ENCODE results near the gene CDK5R2.

CDK5R2 gene

GRCh38 chr2:218991674-218992168 is 32.3 kb downstream of the CDK5R2 start:
- H3K9ac ChIP-seq (ENCODE audit: low read depth, low read length) = no peak overlapping the region
- H3K27me3 ChIP-seq (ENCODE audit: insufficient read depth, low read length, poor library complexity) = peaks cover 45% of the 10 kb centered on the region
- no peaks in the 10 kb centered on the region for H3K79me2 ChIP-seq (ENCODE audit: insufficient read depth, low read length)
- H3K9me3 ChIP-seq (ENCODE audit: insufficient read depth, low read length, severe bottlenecking) = no peaks in the 10 kb centered on the region
- H3K36me3 ChIP-seq (ENCODE audit: insufficient read depth, low read length) = no peaks in the 10 kb centered on the region
- H3K4me1 ChIP-seq (ENCODE audit: insufficient read depth, low read length) = no peaks in the 10 kb centered on the region
- H3K4me3 ChIP-seq (ENCODE audit: low read depth in 1 of 2, low read length in 2 of 2) = no peak overlapping the region
- H2AFZ ChIP-seq (ENCODE audit: low read depth, low read length) = no peak overlapping the region
- H3K27ac ChIP-seq (ENCODE audit: low read length) = no peak overlapping the region
- peaks cover 18% of the 10 kb centered on the region for H4K20me1 ChIP-seq (ENCODE audit: insufficient read depth, low read length)
- ATAC-seq (ENCODE audit: insufficient read depth, low read depth) (peak; percentile 33; the same call in 1 of the 3 replicates), DNase-seq (no peak)
- no peak for TF ChIP-seq CTCF (IDR thresholded peaks at IDR 0.05; ENCODE audit: borderline replicate concordance, extremely low read depth, low read length, poor library complexity, severe bottlenecking)
- TF ChIP-seq EZH2 (IDR thresholded peaks at IDR 0.05; ENCODE audit: borderline replicate concordance, low read depth, low read length, severe bottlenecking) = peak; percentile 36
- no peak overlapping the region for H3K4me2 ChIP-seq (ENCODE audit: insufficient read depth, low read length)

- DNase-seq (no peak), ATAC-seq (ENCODE audit: insufficient read depth, low read depth) (no peak)
- Histone ChIP-seq H3K27ac (ENCODE audit: low read length) (no peak overlapping the region), H3K4me3 (ENCODE audit: low read depth in 1 of 2, low read length in 2 of 2) (no peak overlapping the region), H3K36me3 (ENCODE audit: insufficient read depth, low read length) (no peaks in the 10 kb centered on the region), H3K9ac (ENCODE audit: low read depth, low read length) (no peak overlapping the region), H3K79me2 (ENCODE audit: insufficient read depth, low read length) (no peaks in the 10 kb centered on the region), H3K4me1 (ENCODE audit: insufficient read depth, low read length) (no peaks in the 10 kb centered on the region), H2AFZ (ENCODE audit: low read depth, low read length) (no peak overlapping the region), H3K27me3 (ENCODE audit: insufficient read depth, low read length, poor library complexity) (peaks cover 41% of the 10 kb centered on the region), H3K4me2 (ENCODE audit: insufficient read depth, low read length) (no peak overlapping the region), H4K20me1 (ENCODE audit: insufficient read depth, low read length) (peaks cover 18% of the 10 kb centered on the region), H3K9me3 (ENCODE audit: insufficient read depth, low read length, severe bottlenecking) (no peaks in the 10 kb centered on the region)
- no peak for TF ChIP-seq EZH2 (IDR thresholded peaks at IDR 0.05; ENCODE audit: borderline replicate concordance, low read depth, low read length, severe bottlenecking)
- no peak for TF ChIP-seq CTCF (IDR thresholded peaks at IDR 0.05; ENCODE audit: borderline replicate concordance, extremely low read depth, low read length, poor library complexity, severe bottlenecking)
Measured at GRCh38 chr2:218992196-218992595, 32.7 kb downstream of the CDK5R2 start.

- ATAC-seq (ENCODE audit: insufficient read depth, low read depth) = no peak
- Histone ChIP-seq H3K4me2 (ENCODE audit: insufficient read depth, low read length) (no peak overlapping the region), H2AFZ (ENCODE audit: low read depth, low read length) (no peak overlapping the region)
Measured at GRCh38 chr2:218992703-218993344, 33.4 kb downstream of the CDK5R2 start.

More at GRCh38 chr2:218992703-218993344, 33.4 kb downstream of the CDK5R2 start:
- Histone ChIP-seq H3K27ac (ENCODE audit: low read length) (no peak overlapping the region), H3K9me3 (ENCODE audit: insufficient read depth, low read length, severe bottlenecking) (no peaks in the 10 kb centered on the region), H3K4me1 (ENCODE audit: insufficient read depth, low read length) (no peaks in the 10 kb centered on the region), H3K27me3 (ENCODE audit: insufficient read depth, low read length, poor library complexity) (peaks cover 37% of the 10 kb centered on the region), H3K79me2 (ENCODE audit: insufficient read depth, low read length) (no peaks in the 10 kb centered on the region), H3K36me3 (ENCODE audit: insufficient read depth, low read length) (no peaks in the 10 kb centered on the region), H4K20me1 (ENCODE audit: insufficient read depth, low read length) (peaks cover 18% of the 10 kb centered on the region), H3K9ac (ENCODE audit: low read depth, low read length) (no peak overlapping the region), H3K4me3 (ENCODE audit: low read depth in 1 of 2, low read length in 2 of 2) (no peak overlapping the region)
- DNase-seq = no peak
- TF ChIP-seq CTCF (IDR thresholded peaks at IDR 0.05; ENCODE audit: borderline replicate concordance, extremely low read depth, low read length, poor library complexity, severe bottlenecking) (no peak), EZH2 (IDR thresholded peaks at IDR 0.05; ENCODE audit: borderline replicate concordance, low read depth, low read length, severe bottlenecking) (no peak)
